Body of pancreas (tissue), 4 donors: ENCODE measurements around the gene MRPS27. TPM values are rescaled to one million over a fixed set of nuclear protein-coding genes. Genes with fewer than 3 reads are reported as not detected.

ENCODE experiments used
- ATAC-seq: fragments of 150-250 bp; one replicate; pipeline ENCODE4 v1.9.1; 2016
- DNase-seq, 4 donors: peaks; one replicate each; pipeline ENCODE4 v3.0.0-alpha.2; 2019
- H3K27ac ChIP-seq, 4 donors: fragments of 200-600 bp; sonication (generic); 1 replicate in 3 of 4; 2 replicates in 1 of 4; pipeline versions ENCODE4 v1.5.1 to v1.6.1; 2016 to 2019; ENCODE audit warnings: mild to moderate bottlenecking in 1 of 4, mixed read lengths in 1 of 4, moderate library complexity in 1 of 4
- H3K27me3 ChIP-seq, 2 donors: fragments of 200-600 bp; sonication (generic); one replicate each; pipeline ENCODE4 v1.6.0; 2016; ENCODE audit warnings: mild to moderate bottlenecking in 1 of 2
- H3K36me3 ChIP-seq, 2 donors: fragments of 200-600 bp; sonication (generic); replicated peaks in 1 of 2; 2 replicates each; pipeline ENCODE4 v1.5.1; 2016; ENCODE audit warnings: low read depth in 2 of 2; ENCODE audit not compliant: insufficient read depth in 1 of 2
- H3K4me1 ChIP-seq: fragments of 200-600 bp; sonication (generic); one replicate; pipeline ENCODE4 v1.6.0; 2016
- H3K4me3 ChIP-seq, 2 donors: fragments of 200-600 bp; sonication (generic); 1 replicate in 1 of 2; 2 replicates in 1 of 2; pipeline ENCODE4 v1.5.1; 2016 to 2019
- H3K9me3 ChIP-seq, 3 donors: fragments of 200-600 bp; sonication (generic); 1 replicate in 2 of 3; 2 replicates in 1 of 3; pipeline ENCODE4 v1.5.1; 2016
- CTCF ChIP-seq, 7 experiments: fragments of 450-650 bp in 4 of 7; fragments of 200-600 bp in 3 of 7; sonication (generic) in 3 of 7; IDR thresholded peaks; one replicate each; pipeline ENCODE4 v1.5.1; 2016 to 2019; ENCODE audit warnings: antibody characterized with exemption in 7 of 7
- POLR2A ChIP-seq, 3 donors: fragments of 450-650 bp; IDR thresholded peaks; one replicate each; pipeline ENCODE4 v1.6.1; 2016; ENCODE audit warnings: antibody characterized with exemption in 3 of 3, mild to moderate bottlenecking in 2 of 3
- WGBS, 2 donors: methylation state at CpG; one replicate each; pipeline ENCODE4 v1.1.5; 2017; 5-methylcytosine and 5-hydroxymethylcytosine counted together
- intact Hi-C: fragments of 100-400 bp; cut with DNase I; formaldehyde crosslinking; loops from one replicate; pipeline ENCODE4 v1.15.1; 2023
- total RNA-seq, 2 donors: library from RNA; depleted of rRNA; stranded (reverse); fragments of >200 nt; gene quantifications; one replicate each; pipeline ENCODE4 v1.1.0, GENCODE V29; 2016

MRPS27 gene
- total RNA-seq, 2 donors from 2014 or later, result 25.4 to 52.7 TPM

- Histone ChIP-seq H3K27ac (no peak overlapping the region), H3K27me3 (no peaks in the 10 kb centered on the region), H3K36me3 (peaks cover 0 to 16% of the 10 kb centered on the region in 2 donors), H3K9me3 (no peaks in the 10 kb centered on the region), H3K4me1 (no peaks in the 10 kb centered on the region), H3K4me3 (no peak overlapping the region)
- intact Hi-C loops, result no loop called here
- DNase-seq (no peak), ATAC-seq (no peak)
- TF ChIP-seq CTCF (IDR thresholded peaks at IDR 0.05) (no peak), POLR2A (IDR thresholded peaks at IDR 0.05) (no peak)
- 93 to 100% methylated on average over 2 of the region's 2 CpGs for WGBS, 2 donors
These were observed 93.1 kb downstream of the MRPS27 start for GRCh38 chr5:72226950-72227349.

GRCh38 chr5:72225741-72226140 lies 94.3 kb downstream of the MRPS27 start:
- 87 to 93% methylated on average over 3 of the region's 3 CpGs for WGBS, 2 donors
- H3K36me3 ChIP-seq, result peaks cover 0 to 15% of the 10 kb centered on the region in 2 donors

GRCh38 chr5:72224946-72225463 lies 95.0 kb downstream of the MRPS27 start:
- ATAC-seq (no peak), DNase-seq (no peak)
- H3K9me3 ChIP-seq, result no peaks in the 10 kb centered on the region
- H3K27me3 ChIP-seq, result no peaks in the 10 kb centered on the region
- peaks cover 0 to 18% of the 10 kb centered on the region in 2 donors for H3K36me3 ChIP-seq
- WGBS, 2 donors, result 71 to 72% methylated on average over 3 of the region's 3 CpGs
- H3K4me1 ChIP-seq, result no peaks in the 10 kb centered on the region
- intact Hi-C loops, result no loop called here
- H3K27ac ChIP-seq, result no peak overlapping the region
- TF ChIP-seq POLR2A (IDR thresholded peaks at IDR 0.05) (no peak), CTCF (IDR thresholded peaks at IDR 0.05) (no peak)
- no peak overlapping the region for H3K4me3 ChIP-seq

More at GRCh38 chr5:72225741-72226140, 94.3 kb downstream of the MRPS27 start:
- H3K4me3 ChIP-seq, result no peak overlapping the region
- TF ChIP-seq CTCF (IDR thresholded peaks at IDR 0.05) (no peak), POLR2A (IDR thresholded peaks at IDR 0.05) (no peak)
- intact Hi-C loops, result no loop called here
- H3K4me1 ChIP-seq, result no peaks in the 10 kb centered on the region
- no peak for DNase-seq
- no peak for ATAC-seq
- H3K27me3 ChIP-seq, result no peaks in the 10 kb centered on the region
- no peaks in the 10 kb centered on the region for H3K9me3 ChIP-seq
- no peak overlapping the region for H3K27ac ChIP-seq

- DNase-seq (no peak), ATAC-seq (no peak)
- Histone ChIP-seq H3K9me3 (no peaks in the 10 kb centered on the region), H3K4me3 (no peak overlapping the region), H3K4me1 (no peaks in the 10 kb centered on the region), H3K27me3 (no peaks in the 10 kb centered on the region), H3K27ac (no peak overlapping the region), H3K36me3 (peaks cover 0 to 23% of the 10 kb centered on the region in 2 donors)
- 95 to 96% methylated on average over 4 of the region's 4 CpGs for WGBS, 2 donors
- no peak for TF ChIP-seq CTCF (IDR thresholded peaks at IDR 0.05)
- no peak for TF ChIP-seq POLR2A (IDR thresholded peaks at IDR 0.05)
- intact Hi-C loops, result no loop called here
These were observed 96.7 kb downstream of the MRPS27 start for GRCh38 chr5:72223371-72223770.

- WGBS, 2 donors, result 96 to 100% methylated on average over 1 of the region's 1 CpG
- no peak overlapping the region for H3K27ac ChIP-seq
- TF ChIP-seq CTCF (IDR thresholded peaks at IDR 0.05) (no peak), POLR2A (IDR thresholded peaks at IDR 0.05) (no peak)
- DNase-seq (no peak), ATAC-seq (no peak)
- no peak overlapping the region for H3K4me3 ChIP-seq
- intact Hi-C loops, result no loop called here
- no peaks in the 10 kb centered on the region for H3K27me3 ChIP-seq
- no peaks in the 10 kb centered on the region for H3K4me1 ChIP-seq
- no peaks in the 10 kb centered on the region for H3K9me3 ChIP-seq
- H3K36me3 ChIP-seq, result peaks cover 0 to 25% of the 10 kb centered on the region in 2 donors
These were observed 97.5 kb downstream of the MRPS27 start for GRCh38 chr5:72222521-72222920.
